ENCODE data around the gene ARHGAP15. TPM values are rescaled to one million over a fixed set of nuclear protein-coding genes. Genes with fewer than 3 reads are reported as not detected.
A peak's percentile ranks its signal among the peaks of the same experiment; 100 is the strongest.

The ARHGAP15 gene
- total RNA-seq, 3 donors from 2014 or later (not counting 1 experiment from before 2014, with no cell fraction given): 148 to 168 (median 165) TPM

DNA sequence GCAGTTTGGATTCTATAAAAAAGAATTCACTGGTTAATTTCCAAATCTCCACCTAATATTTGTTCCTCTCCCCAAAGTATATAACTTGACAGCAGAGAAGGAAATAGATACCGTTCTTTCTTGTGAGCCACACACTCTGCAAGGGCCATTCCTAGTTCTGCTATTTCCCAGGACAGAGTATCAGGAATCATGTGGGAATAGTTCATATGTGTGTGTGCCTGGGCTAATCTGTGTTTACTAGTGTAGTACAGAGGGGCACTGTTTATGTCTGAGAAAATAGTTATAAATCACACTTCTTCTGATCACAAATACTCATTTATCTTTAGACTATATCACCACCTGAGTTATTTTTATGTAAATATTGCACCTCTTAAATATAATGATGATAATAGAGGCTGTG lies 296.7 kb downstream of the ARHGAP15 start:
- H3K27ac ChIP-seq (ENCODE audit: low read length): no peak overlapping the region
- WGBS (ENCODE audit: insufficient coverage): 100% methylated on average over 1 of the region's 1 CpG
- TF ChIP-seq, protein P1, sequence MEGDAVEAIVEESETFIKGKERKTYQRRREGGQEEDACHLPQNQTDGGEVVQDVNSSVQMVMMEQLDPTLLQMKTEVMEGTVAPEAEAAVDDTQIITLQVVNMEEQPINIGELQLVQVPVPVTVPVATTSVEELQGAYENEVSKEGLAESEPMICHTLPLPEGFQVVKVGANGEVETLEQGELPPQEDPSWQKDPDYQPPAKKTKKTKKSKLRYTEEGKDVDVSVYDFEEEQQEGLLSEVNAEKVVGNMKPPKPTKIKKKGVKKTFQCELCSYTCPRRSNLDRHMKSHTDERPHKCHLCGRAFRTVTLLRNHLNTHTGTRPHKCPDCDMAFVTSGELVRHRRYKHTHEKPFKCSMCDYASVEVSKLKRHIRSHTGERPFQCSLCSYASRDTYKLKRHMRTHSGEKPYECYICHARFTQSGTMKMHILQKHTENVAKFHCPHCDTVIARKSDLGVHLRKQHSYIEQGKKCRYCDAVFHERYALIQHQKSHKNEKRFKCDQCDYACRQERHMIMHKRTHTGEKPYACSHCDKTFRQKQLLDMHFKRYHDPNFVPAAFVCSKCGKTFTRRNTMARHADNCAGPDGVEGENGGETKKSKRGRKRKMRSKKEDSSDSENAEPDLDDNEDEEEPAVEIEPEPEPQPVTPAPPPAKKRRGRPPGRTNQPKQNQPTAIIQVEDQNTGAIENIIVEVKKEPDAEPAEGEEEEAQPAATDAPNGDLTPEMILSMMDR (IDR thresholded peaks at IDR 0.05): no peak
- no peak overlapping the region for H3K4me3 ChIP-seq (ENCODE audit: low read length)
- peaks cover 56 to 64% of the 10 kb centered on the region in 2 donors for H3K4me1 Mint-ChIP-seq
- intact Hi-C loops (cut with micrococcal nuclease): no loop called here
- ATAC-seq: no peak
- no peaks in the 10 kb centered on the region for H3K27me3 Mint-ChIP-seq (ENCODE audit: low read depth in 2 of 2)
- no peak overlapping the region for H3K27ac Mint-ChIP-seq
- H3K9me3 Mint-ChIP-seq: no peaks in the 10 kb centered on the region
- H3K9me3 ChIP-seq (ENCODE audit: control insufficient read depth, insufficient read depth, low read length): no peaks in the 10 kb centered on the region
- no peaks in the 10 kb centered on the region for H3K36me3 Mint-ChIP-seq
- no peaks in the 10 kb centered on the region for H3K27me3 ChIP-seq (ENCODE audit: control insufficient read depth, insufficient read depth, low read length)
- DNase-seq: no peak
- peaks cover 8% of the 10 kb centered on the region for H3K4me1 ChIP-seq (ENCODE audit: control insufficient read depth, insufficient read depth, low read length)
- peaks cover 2% of the 10 kb centered on the region for H3K36me3 ChIP-seq (ENCODE audit: control insufficient read depth, insufficient read depth, low read length)
- H3K4me3 Mint-ChIP-seq: no peak overlapping the region

DNA sequence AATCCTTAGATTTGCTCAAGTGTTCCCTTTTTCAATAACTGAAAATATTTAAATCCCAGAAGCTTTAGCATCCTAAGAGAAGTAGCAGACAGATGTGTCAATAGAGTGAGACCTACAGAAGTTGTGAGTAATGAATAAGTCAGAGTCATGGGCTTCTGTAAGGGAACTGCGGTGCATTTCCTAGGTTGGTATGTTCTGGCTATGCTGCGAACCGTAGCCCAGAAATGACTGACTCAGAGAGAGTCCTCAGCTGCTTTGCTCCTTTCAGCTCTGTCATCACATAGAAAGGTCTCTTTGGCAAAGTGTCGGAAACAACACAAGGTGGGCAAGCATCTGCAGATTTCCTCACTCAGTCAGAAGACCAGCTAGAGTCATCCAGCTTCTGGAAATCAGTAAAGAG lies 297.1 kb downstream of the ARHGAP15 start:
- H3K9me3 ChIP-seq (ENCODE audit: control insufficient read depth, insufficient read depth, low read length): no peaks in the 10 kb centered on the region
- H3K4me1 Mint-ChIP-seq: peaks cover 54 to 65% of the 10 kb centered on the region in 2 donors
- no peaks in the 10 kb centered on the region for H3K9me3 Mint-ChIP-seq
- 95% methylated on average over 4 of the region's 4 CpGs for WGBS (ENCODE audit: insufficient coverage)
- no peak overlapping the region for H3K27ac Mint-ChIP-seq
- no peaks in the 10 kb centered on the region for H3K27me3 Mint-ChIP-seq (ENCODE audit: low read depth in 2 of 2)
- TF ChIP-seq, protein P1 (IDR thresholded peaks at IDR 0.05): no peak
- no peaks in the 10 kb centered on the region for H3K27me3 ChIP-seq (ENCODE audit: control insufficient read depth, insufficient read depth, low read length)
- no peaks in the 10 kb centered on the region for H3K36me3 Mint-ChIP-seq
- H3K4me1 ChIP-seq (ENCODE audit: control insufficient read depth, insufficient read depth, low read length): peaks cover 8% of the 10 kb centered on the region
- peaks cover 2% of the 10 kb centered on the region for H3K36me3 ChIP-seq (ENCODE audit: control insufficient read depth, insufficient read depth, low read length)
- ATAC-seq (no peak), DNase-seq (no peak)
- H3K4me3 ChIP-seq (ENCODE audit: low read length): no peak overlapping the region
- no peak overlapping the region for H3K27ac ChIP-seq (ENCODE audit: low read length)
- no peak overlapping the region for H3K4me3 Mint-ChIP-seq
- intact Hi-C loops (cut with micrococcal nuclease): no loop called here

DNA sequence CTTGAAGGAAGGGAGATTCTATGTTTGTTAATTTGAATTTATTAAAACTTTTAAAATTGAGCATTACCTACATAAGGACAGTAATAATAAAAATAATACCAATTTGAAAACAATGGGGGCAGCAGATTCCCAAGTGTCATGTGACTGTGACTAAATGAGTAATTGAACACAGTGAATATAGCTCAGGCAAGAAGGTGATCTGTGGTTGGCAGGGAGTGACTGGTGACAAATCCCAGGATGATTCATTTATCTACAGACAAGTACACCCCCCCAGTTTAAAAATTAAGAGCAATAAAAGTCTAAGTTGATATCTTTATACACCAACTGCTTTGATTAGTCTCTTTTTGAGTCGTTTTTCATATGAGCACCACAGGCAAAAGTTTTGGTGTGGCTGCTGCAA lies 299.5 kb downstream of the ARHGAP15 start:
- ATAC-seq (peak in 1 of 3 donors; percentile 34), DNase-seq (no peak)
- Histone ChIP-seq H3K27me3 (ENCODE audit: control insufficient read depth, insufficient read depth, low read length) (no peaks in the 10 kb centered on the region), H3K27ac (ENCODE audit: low read length) (no peak overlapping the region), H3K4me1 (ENCODE audit: control insufficient read depth, insufficient read depth, low read length) (peaks cover 3% of the 10 kb centered on the region), H3K9me3 (ENCODE audit: control insufficient read depth, insufficient read depth, low read length) (no peaks in the 10 kb centered on the region), H3K36me3 (ENCODE audit: control insufficient read depth, insufficient read depth, low read length) (peaks cover 2% of the 10 kb centered on the region), H3K4me3 (ENCODE audit: low read length) (no peak overlapping the region)
- H3K36me3 Mint-ChIP-seq: no peaks in the 10 kb centered on the region
- H3K9me3 Mint-ChIP-seq: no peaks in the 10 kb centered on the region
- no peak overlapping the region for H3K4me3 Mint-ChIP-seq
- intact Hi-C loops (cut with micrococcal nuclease): no loop called here
- H3K27ac Mint-ChIP-seq: no peak overlapping the region
- H3K27me3 Mint-ChIP-seq (ENCODE audit: low read depth in 2 of 2): no peaks in the 10 kb centered on the region
- H3K4me1 Mint-ChIP-seq: peaks cover 48 to 59% of the 10 kb centered on the region in 2 donors
- WGBS (ENCODE audit: insufficient coverage): 50% methylated on average over 1 of the region's 1 CpG
- TF ChIP-seq, protein P1 (IDR thresholded peaks at IDR 0.05): no peak

DNA sequence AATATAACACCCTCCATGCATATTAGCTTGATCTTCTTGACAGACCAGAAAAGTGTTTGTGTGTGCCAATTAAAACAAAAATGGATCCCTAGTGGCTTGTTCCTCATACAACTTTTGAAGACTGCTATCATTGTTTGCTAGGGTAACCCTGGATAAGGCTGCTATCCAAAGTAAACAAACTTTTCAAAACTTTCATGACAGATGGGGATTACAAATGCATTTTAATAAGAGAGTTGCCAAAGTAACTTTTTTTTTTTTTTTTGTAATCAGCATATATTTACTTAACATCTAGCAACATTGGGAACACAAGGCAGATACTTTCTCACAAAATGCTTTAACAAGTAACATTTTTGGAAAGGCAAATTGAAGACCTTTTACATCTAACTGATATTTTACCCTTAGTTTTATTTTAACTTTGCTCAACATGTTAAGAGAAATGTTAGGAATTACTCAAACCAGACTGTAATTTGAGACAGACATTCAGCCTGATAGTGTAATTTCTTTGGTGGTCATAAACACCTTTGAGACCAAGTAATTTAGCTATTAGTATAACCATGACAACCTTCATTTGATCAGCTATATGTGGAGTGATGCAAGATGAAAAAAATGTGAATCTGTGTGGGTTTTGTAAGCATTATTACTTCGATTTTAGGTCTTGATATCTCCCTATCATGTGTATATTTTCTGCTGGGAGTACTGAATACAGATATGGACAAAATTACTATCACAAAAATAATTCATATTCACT lies 300.9 kb downstream of the ARHGAP15 start:
- H3K4me1 Mint-ChIP-seq: peaks cover 54% of the 10 kb centered on the region in 2 donors

More for the DNA sequence above, 300.9 kb downstream of the ARHGAP15 start:
- intact Hi-C loops (cut with micrococcal nuclease): no loop called here
- no peaks in the 10 kb centered on the region for H3K27me3 Mint-ChIP-seq (ENCODE audit: low read depth in 2 of 2)
- H3K4me1 ChIP-seq (ENCODE audit: control insufficient read depth, insufficient read depth, low read length): peaks cover 3% of the 10 kb centered on the region
- H3K9me3 Mint-ChIP-seq: no peaks in the 10 kb centered on the region
- H3K4me3 ChIP-seq (ENCODE audit: low read length): no peak overlapping the region
- no peak for DNase-seq
- no peaks in the 10 kb centered on the region for H3K27me3 ChIP-seq (ENCODE audit: control insufficient read depth, insufficient read depth, low read length)
- no CpG with 5 or more reads among the region's 1 CpG for WGBS (ENCODE audit: insufficient coverage)
- TF ChIP-seq, protein P1 (IDR thresholded peaks at IDR 0.05): no peak
- no peaks in the 10 kb centered on the region for H3K9me3 ChIP-seq (ENCODE audit: control insufficient read depth, insufficient read depth, low read length)
- H3K36me3 Mint-ChIP-seq: no peaks in the 10 kb centered on the region
- ATAC-seq: no peak
- H3K4me3 Mint-ChIP-seq: no peak overlapping the region
- H3K27ac Mint-ChIP-seq: no peak overlapping the region
- peaks cover 2% of the 10 kb centered on the region for H3K36me3 ChIP-seq (ENCODE audit: control insufficient read depth, insufficient read depth, low read length)
- H3K27ac ChIP-seq (ENCODE audit: low read length): no peak overlapping the region

All from natural killer cell (primary cell).